Neural cell (in vitro differentiated cells): ENCODE measurements around the gene MAST1. TPM values are rescaled to one million over a fixed set of nuclear protein-coding genes. Genes with fewer than 3 reads are reported as not detected.

Source experiments
- H2AFZ ChIP-seq: fragments of 200-600, 300-800 bp; sonication (generic), shearing (Covaris generic); 2 replicates; pipeline ENCODE4 v1.6.0; 2014; ENCODE audit warnings: low read depth, mild to moderate bottlenecking, antibody characterized with exemption, low read length, moderate library complexity
- H3F3A ChIP-seq: fragments of 200-600 bp; shearing (Covaris generic); 2 replicates; pipeline ENCODE4 v1.6.1; 2016; ENCODE audit warnings: mild to moderate bottlenecking, moderate library complexity, mixed read lengths, antibody characterized with exemption, low read length; ENCODE audit not compliant: insufficient read depth, poor library complexity, severe bottlenecking
- H3K27ac ChIP-seq: fragments of 200-600, 300-800 bp; sonication (generic), shearing (Covaris generic); 2 replicates; pipeline ENCODE4 v1.5.1; 2014; ENCODE audit warnings: mild to moderate bottlenecking, low read length, moderate library complexity
- H3K27me3 ChIP-seq: fragments of 300-800, 200-600 bp; sonication (generic), shearing (Covaris generic); 2 replicates; pipeline ENCODE4 v1.6.0; 2014; ENCODE audit warnings: mild to moderate bottlenecking, low read depth, low read length, moderate library complexity; ENCODE audit not compliant: insufficient read depth
- H3K36me3 ChIP-seq: fragments of 300-800, 200-600 bp; sonication (generic), shearing (Covaris generic); 2 replicates; pipeline ENCODE4 v1.5.1; 2014; ENCODE audit warnings: mild to moderate bottlenecking, antibody characterized with exemption, low read length, moderate library complexity; ENCODE audit not compliant: insufficient read depth
- H3K4me2 ChIP-seq: fragments of 300-800, 200-600 bp; sonication (generic), shearing (Covaris generic); 2 replicates; pipeline ENCODE4 v1.6.0; 2014; ENCODE audit warnings: mild to moderate bottlenecking, low read length
- H3K4me3 ChIP-seq: fragments of 300-800, 200-600 bp; sonication (generic), shearing (Covaris generic); 2 replicates; pipeline ENCODE4 v1.5.1; 2014; ENCODE audit warnings: mild to moderate bottlenecking, low read length, moderate library complexity
- H3K79me2 ChIP-seq: fragments of 200-600 bp; shearing (Covaris generic); replicated peaks from 2 replicates; pipeline ENCODE4 v1.6.0; 2014; ENCODE audit warnings: mild to moderate bottlenecking, low read length, moderate library complexity; ENCODE audit not compliant: insufficient read depth
- H3K9ac ChIP-seq: fragments of 300-800, 200-600 bp; sonication (generic), shearing (Covaris generic); 2 replicates; pipeline ENCODE4 v1.6.1; 2016; ENCODE audit warnings: mild to moderate bottlenecking, low read length, mixed read lengths
- H3K9me2 ChIP-seq: fragments of 200-600 bp; shearing (Covaris generic); 2 replicates; pipeline ENCODE4 v1.6.1; 2016; ENCODE audit warnings: mild to moderate bottlenecking, low read length, mixed read lengths; ENCODE audit not compliant: insufficient read depth
- H3K9me3 ChIP-seq: fragments of 200-600, 300-800 bp; sonication (generic), shearing (Covaris generic); 2 replicates; pipeline ENCODE4 v1.6.1; 2016; ENCODE audit warnings: mild to moderate bottlenecking, mixed run types, low read length, moderate library complexity, mixed read lengths
- H4K20me1 ChIP-seq: fragments of 200-600 bp; shearing (Covaris generic); 2 replicates; pipeline ENCODE4 v1.6.1; 2016; ENCODE audit warnings: mild to moderate bottlenecking, mixed run types; ENCODE audit not compliant: insufficient read depth
- CTCF ChIP-seq: fragments of 450-650 bp; IDR thresholded peaks from 2 replicates; pipeline ENCODE4 v1.5.1; 2014; ENCODE audit warnings: antibody characterized with exemption, mild to moderate bottlenecking, moderate library complexity; ENCODE audit not compliant: poor library complexity, severe bottlenecking
- EP300 ChIP-seq: fragments of 450-650 bp; conservative IDR thresholded peaks from 2 replicates; pipeline ENCODE4 v1.6.1; 2014; ENCODE audit warnings: antibody characterized with exemption, mild to moderate bottlenecking, moderate library complexity; ENCODE audit not compliant: poor library complexity, severe bottlenecking
- EZH2 ChIP-seq: fragments of 200-600, 300-800 bp; shearing (Covaris generic), sonication (generic); IDR thresholded peaks from 2 replicates; pipeline ENCODE4 v1.6.1; 2014; ENCODE audit warnings: antibody characterized with exemption, low read length, borderline replicate concordance, mild to moderate bottlenecking; ENCODE audit not compliant: insufficient read depth, poor library complexity, severe bottlenecking
- MXI1 ChIP-seq: fragments of 450-650 bp; conservative IDR thresholded peaks from 2 replicates; pipeline ENCODE4 v1.6.1; 2014; ENCODE audit warnings: antibody characterized with exemption, mild to moderate bottlenecking; ENCODE audit not compliant: poor library complexity, severe bottlenecking
- POLR2AphosphoS5 ChIP-seq: IDR thresholded peaks from 2 replicates; pipeline ENCODE4 v1.6.1; 2012
- RAD21 ChIP-seq: fragments of 450-650 bp; conservative IDR thresholded peaks from 2 replicates; pipeline ENCODE4 v1.6.1; 2014; ENCODE audit warnings: antibody characterized with exemption, mild to moderate bottlenecking, moderate library complexity
- REST ChIP-seq: IDR thresholded peaks from 2 replicates; pipeline ENCODE4 v1.6.1; 2012; ENCODE audit warnings: borderline replicate concordance
- SMC3 ChIP-seq: fragments of 450-650 bp; conservative IDR thresholded peaks from 2 replicates; pipeline ENCODE4 v1.6.1; 2014; ENCODE audit warnings: antibody characterized with exemption, mild to moderate bottlenecking, moderate library complexity; ENCODE audit not compliant: poor library complexity
- TAF1 ChIP-seq: IDR thresholded peaks from 2 replicates; pipeline ENCODE4 v1.6.1; 2012; ENCODE audit warnings: low read depth
- polyA plus RNA-seq: library from polyadenylated mRNA; depleted of rRNA; stranded (reverse); fragments of >200 nt; gene quantifications from 2 replicates; pipeline ENCODE4 v1.2.3, GENCODE V29; 2014

MAST1 gene
- polyA plus RNA-seq, 1 donor from 2014 or later, result 65.0 TPM

- TF ChIP-seq SMC3 (no peak), EP300 (no peak), TAF1 (no peak), CTCF (no peak), MXI1 (no peak), EZH2 (no peak), POLR2AphosphoS5 (no peak), RAD21 (no peak)
- no peaks in the 10 kb centered on the region for H3K79me2 ChIP-seq
- no peak overlapping the region for H3K27ac ChIP-seq
- no peak overlapping the region for H3K4me2 ChIP-seq
- H3K27me3 ChIP-seq, result peaks cover 57% of the 10 kb centered on the region
- no peak overlapping the region for H3K9ac ChIP-seq
- H4K20me1 ChIP-seq, result no peaks in the 10 kb centered on the region
- no peak overlapping the region for H2AFZ ChIP-seq
- no peaks in the 10 kb centered on the region for H3K9me3 ChIP-seq
- no peaks in the 10 kb centered on the region for H3F3A ChIP-seq
- no peaks in the 10 kb centered on the region for H3K36me3 ChIP-seq
- no peak overlapping the region for H3K4me3 ChIP-seq
- no peaks in the 10 kb centered on the region for H3K9me2 ChIP-seq
Measured at GRCh38 chr19:12884202-12884601, 45.9 kb downstream of the MAST1 start.

DNA sequence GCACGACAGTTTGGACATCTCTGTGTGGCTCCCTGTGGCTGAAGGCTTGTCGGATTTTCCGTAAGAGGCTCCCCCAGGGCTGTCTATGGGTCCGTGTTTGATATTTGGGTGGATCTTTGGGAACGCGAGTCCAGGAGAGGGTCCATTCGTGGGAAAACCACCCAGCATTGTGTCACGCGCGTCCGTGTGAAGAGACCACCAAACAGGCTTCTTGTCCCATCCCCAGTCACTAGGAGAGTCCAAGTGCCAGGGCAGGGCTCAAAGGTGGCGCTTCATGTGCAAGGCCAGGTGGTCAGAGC, 46.3 kb downstream of the MAST1 start:
- H3K9me3 ChIP-seq, result no peaks in the 10 kb centered on the region
- H3K4me3 ChIP-seq, result peak overlapping the region; percentile 67
- H3K27ac ChIP-seq, result no peak overlapping the region
- H3K9ac ChIP-seq, result no peak overlapping the region
- no peaks in the 10 kb centered on the region for H3K79me2 ChIP-seq
- peaks cover 57% of the 10 kb centered on the region for H3K27me3 ChIP-seq
- no peaks in the 10 kb centered on the region for H3K36me3 ChIP-seq
- no peak overlapping the region for H2AFZ ChIP-seq
- no peaks in the 10 kb centered on the region for H3F3A ChIP-seq
- H3K4me2 ChIP-seq, result no peak overlapping the region
- no peaks in the 10 kb centered on the region for H4K20me1 ChIP-seq
- TF ChIP-seq EP300 (no peak), TAF1 (no peak), SMC3 (no peak), REST (no peak), POLR2AphosphoS5 (no peak), CTCF (no peak), EZH2 (no peak), RAD21 (no peak), MXI1 (no peak)
- H3K9me2 ChIP-seq, result no peaks in the 10 kb centered on the region
